Measurements from ENCODE around the gene IP6K1. TPM values are rescaled to one million over a fixed set of nuclear protein-coding genes. Genes with fewer than 3 reads are reported as not detected.
"Not testable (repeated sequence)": the region's sequence is repeated elsewhere in the genome, so short reads cannot be mapped to it uniquely, and the experiment has no call there.

Gene IP6K1
- total RNA-seq, 1 donor from 2014 or later, result 37.7 TPM

- H3K4me3 ChIP-seq (ENCODE audit: low read depth, low read length), result no peak overlapping the region
- no peak for TF ChIP-seq CTCF (IDR thresholded peaks at IDR 0.05; ENCODE audit: insufficient read depth, low read length, poor library complexity, severe bottlenecking)
- no peaks in the 10 kb centered on the region for H3K36me3 ChIP-seq (ENCODE audit: control insufficient read depth, insufficient read depth, low read length)
- no peaks in the 10 kb centered on the region for H3K27me3 ChIP-seq (ENCODE audit: control insufficient read depth, insufficient read depth, low read length)
- no peak for DNase-seq (ENCODE audit: low read depth)
These were observed 4.5 kb upstream of the IP6K1 start for GRCh38 chr3:49790626-49791411.

GRCh38 chr3:49788056-49788455 is 1.7 kb upstream of the IP6K1 start:
- H3K36me3 ChIP-seq (ENCODE audit: control insufficient read depth, insufficient read depth, low read length), result no peaks in the 10 kb centered on the region
- H3K4me3 ChIP-seq (ENCODE audit: low read depth, low read length), result no peak overlapping the region
- no peaks in the 10 kb centered on the region for H3K27me3 ChIP-seq (ENCODE audit: control insufficient read depth, insufficient read depth, low read length)
- no peak for TF ChIP-seq CTCF (IDR thresholded peaks at IDR 0.05; ENCODE audit: insufficient read depth, low read length, poor library complexity, severe bottlenecking)
- no peak for DNase-seq (ENCODE audit: low read depth)

- H3K27me3 ChIP-seq (ENCODE audit: control insufficient read depth, insufficient read depth, low read length), result no peaks in the 10 kb centered on the region
- no peaks in the 10 kb centered on the region for H3K36me3 ChIP-seq (ENCODE audit: control insufficient read depth, insufficient read depth, low read length)
- H3K4me3 ChIP-seq (ENCODE audit: low read depth, low read length), result no peak overlapping the region
- DNase-seq (ENCODE audit: low read depth), result no peak
- TF ChIP-seq CTCF (IDR thresholded peaks at IDR 0.05; ENCODE audit: insufficient read depth, low read length, poor library complexity, severe bottlenecking), result no peak
These were observed 1.2 kb upstream of the IP6K1 start for GRCh38 chr3:49787536-49787935.

- Histone ChIP-seq H3K36me3 (ENCODE audit: control insufficient read depth, insufficient read depth, low read length) (no peaks in the 10 kb centered on the region), H3K27me3 (ENCODE audit: control insufficient read depth, insufficient read depth, low read length) (no peaks in the 10 kb centered on the region), H3K4me3 (ENCODE audit: low read depth, low read length) (no peak overlapping the region)
- no peak for TF ChIP-seq CTCF (IDR thresholded peaks at IDR 0.05; ENCODE audit: insufficient read depth, low read length, poor library complexity, severe bottlenecking)
- DNase-seq (ENCODE audit: low read depth), result no peak
These were observed 781 bp upstream of the IP6K1 start for GRCh38 chr3:49787182-49787464.

DNA sequence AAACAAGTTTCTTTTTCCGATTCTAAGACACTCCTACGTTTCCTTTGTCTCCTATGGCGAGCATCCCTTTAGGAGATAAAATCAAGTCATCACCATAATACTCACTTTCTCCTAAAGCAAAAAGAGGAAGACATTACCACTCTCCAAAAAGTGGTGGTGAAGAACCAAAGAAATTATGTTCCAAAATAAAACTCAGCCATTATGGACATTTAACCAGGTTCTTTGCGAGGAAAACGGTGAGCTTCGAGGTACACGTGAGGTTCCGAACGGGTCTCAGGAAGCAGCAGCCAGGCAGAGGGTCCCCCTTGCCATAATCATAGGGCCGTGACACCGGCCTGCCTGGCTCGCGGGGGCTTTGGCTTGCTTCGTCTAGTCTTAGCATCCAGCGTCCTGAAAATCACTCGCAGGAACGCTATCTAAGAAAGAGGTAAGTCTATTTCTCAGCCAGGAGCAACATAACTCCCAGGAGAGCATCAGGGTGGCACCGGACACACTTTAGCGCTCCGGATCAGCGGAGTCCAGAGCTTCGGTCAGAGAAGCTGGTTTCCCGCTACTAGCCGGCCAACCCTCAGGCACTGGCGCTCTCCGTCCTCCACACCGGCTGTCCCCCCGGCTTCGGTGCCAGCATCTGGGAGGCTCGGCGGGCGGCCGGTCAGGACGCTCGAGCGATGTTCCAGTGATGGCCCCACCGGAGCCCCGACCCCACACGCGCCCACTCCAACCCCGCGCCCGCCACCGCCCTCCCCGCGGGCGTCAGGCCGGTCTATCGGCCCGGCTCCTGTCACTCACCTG is 581 bp downstream of the IP6K1 start:
- DNase-seq (ENCODE audit: low read depth), result no peak
- Histone ChIP-seq H3K27me3 (ENCODE audit: control insufficient read depth, insufficient read depth, low read length) (no peaks in the 10 kb centered on the region), H3K4me3 (ENCODE audit: low read depth, low read length) (peak overlapping the region; percentile 87), H3K36me3 (ENCODE audit: control insufficient read depth, insufficient read depth, low read length) (peaks cover 2% of the 10 kb centered on the region)
- TF ChIP-seq CTCF (IDR thresholded peaks at IDR 0.05; ENCODE audit: insufficient read depth, low read length, poor library complexity, severe bottlenecking), result no peak

DNA sequence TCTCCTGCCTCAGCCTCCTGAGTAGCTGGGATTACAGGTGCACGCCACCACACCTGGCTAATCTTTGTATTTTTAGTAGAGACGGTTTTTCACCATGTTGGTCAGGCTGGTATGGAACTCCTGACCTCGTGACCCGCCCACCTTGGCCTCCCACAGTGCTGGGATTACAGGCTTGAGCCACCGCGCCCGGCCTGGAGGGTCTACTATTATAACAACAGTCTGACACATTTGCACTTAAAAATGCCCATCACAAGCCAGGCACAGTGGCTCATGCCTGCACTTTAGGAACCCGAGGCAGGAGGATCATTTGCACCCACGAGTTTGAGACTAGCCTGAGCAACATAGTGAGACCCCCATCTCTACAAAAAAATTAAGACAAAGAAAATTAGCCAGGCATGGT is 4.1 kb downstream of the IP6K1 start:
- H3K4me3 ChIP-seq (ENCODE audit: low read depth, low read length); DNase-seq (ENCODE audit: low read depth); H3K36me3 ChIP-seq (ENCODE audit: control insufficient read depth, insufficient read depth, low read length); H3K27me3 ChIP-seq (ENCODE audit: control insufficient read depth, insufficient read depth, low read length): not testable (repeated sequence)
